WTC11 (cell line): ENCODE measurements around the gene PRRT4. TPM values are rescaled to one million over a fixed set of nuclear protein-coding genes. Genes with fewer than 3 reads are reported as not detected.

Experiments used
- ATAC-seq: fragments of 200-7000 bp; cut with Tn5 transposase; 2 replicates; pipeline ENCODE4 v1.10.0; 2021; ENCODE audit warnings: mild to moderate bottlenecking, moderate library complexity
- CTCF ChIA-PET: fragments of 300-600 bp; sonication (Branson Sonifier 250); formaldehyde crosslinking; loops from one replicate; lab custom pipeline; 2021; ENCODE audit warnings: antibody characterized with exemption; lab: Charles Lee
- POLR2A ChIA-PET: fragments of 350-600 bp; sonication (Branson Sonifier 250); formaldehyde crosslinking; loops from one replicate; lab custom pipeline; 2021; ENCODE audit warnings: antibody characterized with exemption; lab: Charles Lee
- DNase-seq: peaks from one replicate; pipeline ENCODE4 v3.0.0; 2021; ENCODE audit warnings: low spot score
- H3K27ac Mint-ChIP-seq: 2 replicates; pipeline ENCODE4 v1.8.0; 2021; ENCODE audit warnings: mixed read lengths
- H3K27me3 Mint-ChIP-seq: 2 replicates; pipeline ENCODE4 v1.8.0; 2021; ENCODE audit warnings: low read depth, mild to moderate bottlenecking, moderate library complexity, mixed read lengths
- H3K36me3 Mint-ChIP-seq: 2 replicates; pipeline ENCODE4 v1.8.0; 2021; ENCODE audit warnings: mixed read lengths
- H3K4me1 Mint-ChIP-seq: 2 replicates; pipeline ENCODE4 v1.8.0; 2022; ENCODE audit warnings: mixed read lengths
- H3K4me3 Mint-ChIP-seq: 2 replicates; pipeline ENCODE4 v1.8.0; 2021; ENCODE audit warnings: mild to moderate bottlenecking, moderate library complexity, mixed read lengths
- H3K9me3 Mint-ChIP-seq: 2 replicates; pipeline ENCODE4 v1.8.0; 2021; ENCODE audit warnings: mixed read lengths
- ATF1 ChIP-seq: sonication (generic); formaldehyde crosslinking; IDR thresholded peaks from 2 replicates; pipeline ENCODE4 v1.8.1; 2023; ENCODE audit warnings: mild to moderate bottlenecking, moderate library complexity, missing genetic modification reagents
- ESRRA ChIP-seq: sonication (generic); formaldehyde crosslinking; IDR thresholded peaks from 2 replicates; pipeline ENCODE4 v1.8.1; 2022; ENCODE audit warnings: mild to moderate bottlenecking, missing genetic modification reagents, borderline replicate concordance
- ETV6 ChIP-seq: sonication (generic); formaldehyde crosslinking; IDR thresholded peaks from 2 replicates; pipeline ENCODE4 v1.8.1; 2022; ENCODE audit warnings: mild to moderate bottlenecking, missing genetic modification reagents
- GRHL2 ChIP-seq: fragments of 250-450 bp; sonication (Bioruptor Pico); IDR thresholded peaks from 2 replicates; pipeline ENCODE4 v1.8.0; 2022; ENCODE audit warnings: mild to moderate bottlenecking, moderate library complexity; ENCODE audit not compliant: insufficient replicate concordance, severe bottlenecking
- HMGA2 ChIP-seq: fragments of 250-450 bp; sonication (Bioruptor Pico); IDR thresholded peaks from 2 replicates; pipeline ENCODE4 v1.4.0; 2021; ENCODE audit warnings: mild to moderate bottlenecking, moderate library complexity
- KAT7 ChIP-seq: sonication (generic); formaldehyde crosslinking; IDR thresholded peaks from 2 replicates; pipeline ENCODE4 v1.8.1; 2023; ENCODE audit warnings: missing genetic modification reagents, mild to moderate bottlenecking, borderline replicate concordance
- OVOL2 ChIP-seq: fragments of 250-450 bp; sonication (Bioruptor Pico); IDR thresholded peaks from 2 replicates; pipeline ENCODE4 v1.9.0; 2021; ENCODE audit warnings: mild to moderate bottlenecking, borderline replicate concordance
- SP1 ChIP-seq: sonication (generic); formaldehyde crosslinking; conservative IDR thresholded peaks from 2 replicates; pipeline ENCODE4 v1.8.1; 2022; ENCODE audit warnings: missing genetic modification reagents
- ZNF219 ChIP-seq: sonication (generic); formaldehyde crosslinking; IDR thresholded peaks from 2 replicates; pipeline ENCODE4 v1.8.0; 2023; ENCODE audit warnings: missing genetic modification reagents, mild to moderate bottlenecking, borderline replicate concordance
- ZNF317 ChIP-seq: sonication (generic); formaldehyde crosslinking; IDR thresholded peaks from 2 replicates; pipeline ENCODE4 v1.8.1; 2023; ENCODE audit warnings: low read depth, mild to moderate bottlenecking, moderate library complexity, missing genetic modification reagents, borderline replicate concordance
- ZNF671 ChIP-seq: fragments of 250-450 bp; sonication (Bioruptor Pico); IDR thresholded peaks from 2 replicates; pipeline ENCODE4 v1.8.0; 2021; ENCODE audit warnings: mild to moderate bottlenecking
- total RNA-seq: library from RNA; stranded (reverse); gene quantifications from 3 replicates; pipeline ENCODE4 v1.2.3, GENCODE V29; 2021
- TF ChIP-seq, protein P1 (sequence below): sonication (generic); formaldehyde crosslinking; IDR thresholded peaks from 2 replicates; pipeline ENCODE4 v1.8.1; 2023; ENCODE audit warnings: mild to moderate bottlenecking, missing genetic modification reagents, moderate library complexity
- TF ChIP-seq, protein P2 (sequence below): sonication (generic); formaldehyde crosslinking; conservative IDR thresholded peaks from 2 replicates; pipeline ENCODE4 v1.8.1; 2023; ENCODE audit warnings: mild to moderate bottlenecking, low read depth, missing genetic modification reagents, moderate library complexity
- TF ChIP-seq, protein P3 (sequence below): sonication (generic); formaldehyde crosslinking; IDR thresholded peaks from 2 replicates; pipeline ENCODE4 v1.8.1; 2022; ENCODE audit warnings: mild to moderate bottlenecking, missing genetic modification reagents, moderate library complexity, borderline replicate concordance
- TF ChIP-seq, protein P4 (sequence below): fragments of 250-450 bp; sonication (Bioruptor Pico); IDR thresholded peaks from 2 replicates; pipeline ENCODE4 v1.9.0; 2021; ENCODE audit warnings: mild to moderate bottlenecking
- TF ChIP-seq, protein P5 (sequence below): sonication (generic); formaldehyde crosslinking; IDR thresholded peaks from 2 replicates; pipeline ENCODE4 v1.8.0; 2022; ENCODE audit warnings: mild to moderate bottlenecking, missing genetic modification reagents
- TF ChIP-seq, protein P6 (sequence below): sonication (generic); formaldehyde crosslinking; IDR thresholded peaks from 2 replicates; pipeline ENCODE4 v1.8.1; 2023; ENCODE audit warnings: mild to moderate bottlenecking, missing genetic modification reagents, borderline replicate concordance
- TF ChIP-seq, protein P7 (sequence below): sonication (generic); formaldehyde crosslinking; IDR thresholded peaks from 2 replicates; pipeline ENCODE4 v1.8.1; 2022; ENCODE audit warnings: mild to moderate bottlenecking, moderate library complexity, missing genetic modification reagents
- TF ChIP-seq, protein P8 (sequence below): fragments of 250-450 bp; sonication (Bioruptor Pico); IDR thresholded peaks from 2 replicates; pipeline ENCODE4 v1.9.0; 2021; ENCODE audit warnings: mild to moderate bottlenecking

PRRT4 gene
- total RNA-seq, 1 experiment from 2014 or later, result 1.2 TPM

DNA sequence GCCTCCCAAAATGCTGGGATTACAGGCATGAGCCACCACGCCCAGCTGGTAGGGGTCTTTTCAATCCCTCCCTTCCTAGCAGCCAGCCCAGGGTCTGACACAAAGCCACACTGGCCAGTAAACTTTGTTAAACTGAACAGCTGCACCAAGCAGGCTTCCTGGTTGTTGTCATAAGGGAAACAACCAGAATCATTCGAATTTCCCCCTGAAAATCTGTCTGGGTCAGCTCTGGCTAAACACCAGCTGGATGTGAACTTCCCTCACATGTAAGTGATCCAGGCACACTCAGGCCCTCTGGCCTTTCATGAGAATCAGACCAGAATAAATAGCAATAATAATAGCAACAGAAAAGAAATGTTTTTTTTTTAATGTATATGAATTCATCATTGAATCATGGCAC lies 40.9 kb upstream of the PRRT4 start (continued):
- TF ChIP-seq, protein P1, sequence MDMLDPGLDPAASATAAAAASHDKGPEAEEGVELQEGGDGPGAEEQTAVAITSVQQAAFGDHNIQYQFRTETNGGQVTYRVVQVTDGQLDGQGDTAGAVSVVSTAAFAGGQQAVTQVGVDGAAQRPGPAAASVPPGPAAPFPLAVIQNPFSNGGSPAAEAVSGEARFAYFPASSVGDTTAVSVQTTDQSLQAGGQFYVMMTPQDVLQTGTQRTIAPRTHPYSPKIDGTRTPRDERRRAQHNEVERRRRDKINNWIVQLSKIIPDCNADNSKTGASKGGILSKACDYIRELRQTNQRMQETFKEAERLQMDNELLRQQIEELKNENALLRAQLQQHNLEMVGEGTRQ (CRISPR knock-in tag), result no peak
- TF ChIP-seq SP1 (CRISPR knock-in tag), result no peak
- TF ChIP-seq ESRRA (CRISPR knock-in tag), result no peak
- no peak for TF ChIP-seq HMGA2 (CRISPR knock-in tag)
- TF ChIP-seq, protein P2, sequence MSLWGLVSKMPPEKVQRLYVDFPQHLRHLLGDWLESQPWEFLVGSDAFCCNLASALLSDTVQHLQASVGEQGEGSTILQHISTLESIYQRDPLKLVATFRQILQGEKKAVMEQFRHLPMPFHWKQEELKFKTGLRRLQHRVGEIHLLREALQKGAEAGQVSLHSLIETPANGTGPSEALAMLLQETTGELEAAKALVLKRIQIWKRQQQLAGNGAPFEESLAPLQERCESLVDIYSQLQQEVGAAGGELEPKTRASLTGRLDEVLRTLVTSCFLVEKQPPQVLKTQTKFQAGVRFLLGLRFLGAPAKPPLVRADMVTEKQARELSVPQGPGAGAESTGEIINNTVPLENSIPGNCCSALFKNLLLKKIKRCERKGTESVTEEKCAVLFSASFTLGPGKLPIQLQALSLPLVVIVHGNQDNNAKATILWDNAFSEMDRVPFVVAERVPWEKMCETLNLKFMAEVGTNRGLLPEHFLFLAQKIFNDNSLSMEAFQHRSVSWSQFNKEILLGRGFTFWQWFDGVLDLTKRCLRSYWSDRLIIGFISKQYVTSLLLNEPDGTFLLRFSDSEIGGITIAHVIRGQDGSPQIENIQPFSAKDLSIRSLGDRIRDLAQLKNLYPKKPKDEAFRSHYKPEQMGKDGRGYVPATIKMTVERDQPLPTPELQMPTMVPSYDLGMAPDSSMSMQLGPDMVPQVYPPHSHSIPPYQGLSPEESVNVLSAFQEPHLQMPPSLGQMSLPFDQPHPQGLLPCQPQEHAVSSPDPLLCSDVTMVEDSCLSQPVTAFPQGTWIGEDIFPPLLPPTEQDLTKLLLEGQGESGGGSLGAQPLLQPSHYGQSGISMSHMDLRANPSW, result no peak
- TF ChIP-seq, all 79 proteins: peak for 0

DNA sequence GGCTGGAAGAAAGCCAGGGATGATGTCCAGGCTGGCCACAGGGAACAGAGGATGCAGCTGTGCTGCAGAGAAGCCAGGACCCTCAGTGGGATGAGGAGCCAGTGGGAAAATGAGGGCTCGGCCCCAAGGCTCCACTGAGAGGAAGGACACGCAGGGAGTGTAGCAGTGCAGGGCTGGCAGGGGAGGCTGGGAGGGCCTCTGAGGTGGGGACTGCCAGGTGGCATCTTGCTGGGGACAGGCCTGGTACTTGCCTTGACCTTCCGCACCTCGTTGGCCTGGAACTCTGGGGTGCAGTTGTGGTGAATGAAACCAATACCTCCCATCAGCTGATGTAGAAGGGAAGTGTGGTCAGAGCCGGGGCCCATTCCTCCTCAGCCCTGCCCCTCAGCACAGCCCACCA lies 39.1 kb upstream of the PRRT4 start:
- peaks cover 11% of the 10 kb centered on the region for H3K4me1 Mint-ChIP-seq
- TF ChIP-seq, protein P3, sequence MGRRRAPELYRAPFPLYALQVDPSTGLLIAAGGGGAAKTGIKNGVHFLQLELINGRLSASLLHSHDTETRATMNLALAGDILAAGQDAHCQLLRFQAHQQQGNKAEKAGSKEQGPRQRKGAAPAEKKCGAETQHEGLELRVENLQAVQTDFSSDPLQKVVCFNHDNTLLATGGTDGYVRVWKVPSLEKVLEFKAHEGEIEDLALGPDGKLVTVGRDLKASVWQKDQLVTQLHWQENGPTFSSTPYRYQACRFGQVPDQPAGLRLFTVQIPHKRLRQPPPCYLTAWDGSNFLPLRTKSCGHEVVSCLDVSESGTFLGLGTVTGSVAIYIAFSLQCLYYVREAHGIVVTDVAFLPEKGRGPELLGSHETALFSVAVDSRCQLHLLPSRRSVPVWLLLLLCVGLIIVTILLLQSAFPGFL (CRISPR knock-in tag), result no peak
- TF ChIP-seq, protein P4, sequence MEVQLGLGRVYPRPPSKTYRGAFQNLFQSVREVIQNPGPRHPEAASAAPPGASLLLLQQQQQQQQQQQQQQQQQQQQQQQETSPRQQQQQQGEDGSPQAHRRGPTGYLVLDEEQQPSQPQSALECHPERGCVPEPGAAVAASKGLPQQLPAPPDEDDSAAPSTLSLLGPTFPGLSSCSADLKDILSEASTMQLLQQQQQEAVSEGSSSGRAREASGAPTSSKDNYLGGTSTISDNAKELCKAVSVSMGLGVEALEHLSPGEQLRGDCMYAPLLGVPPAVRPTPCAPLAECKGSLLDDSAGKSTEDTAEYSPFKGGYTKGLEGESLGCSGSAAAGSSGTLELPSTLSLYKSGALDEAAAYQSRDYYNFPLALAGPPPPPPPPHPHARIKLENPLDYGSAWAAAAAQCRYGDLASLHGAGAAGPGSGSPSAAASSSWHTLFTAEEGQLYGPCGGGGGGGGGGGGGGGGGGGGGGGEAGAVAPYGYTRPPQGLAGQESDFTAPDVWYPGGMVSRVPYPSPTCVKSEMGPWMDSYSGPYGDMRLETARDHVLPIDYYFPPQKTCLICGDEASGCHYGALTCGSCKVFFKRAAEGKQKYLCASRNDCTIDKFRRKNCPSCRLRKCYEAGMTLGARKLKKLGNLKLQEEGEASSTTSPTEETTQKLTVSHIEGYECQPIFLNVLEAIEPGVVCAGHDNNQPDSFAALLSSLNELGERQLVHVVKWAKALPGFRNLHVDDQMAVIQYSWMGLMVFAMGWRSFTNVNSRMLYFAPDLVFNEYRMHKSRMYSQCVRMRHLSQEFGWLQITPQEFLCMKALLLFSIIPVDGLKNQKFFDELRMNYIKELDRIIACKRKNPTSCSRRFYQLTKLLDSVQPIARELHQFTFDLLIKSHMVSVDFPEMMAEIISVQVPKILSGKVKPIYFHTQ, result no peak
- TF ChIP-seq, protein P5, sequence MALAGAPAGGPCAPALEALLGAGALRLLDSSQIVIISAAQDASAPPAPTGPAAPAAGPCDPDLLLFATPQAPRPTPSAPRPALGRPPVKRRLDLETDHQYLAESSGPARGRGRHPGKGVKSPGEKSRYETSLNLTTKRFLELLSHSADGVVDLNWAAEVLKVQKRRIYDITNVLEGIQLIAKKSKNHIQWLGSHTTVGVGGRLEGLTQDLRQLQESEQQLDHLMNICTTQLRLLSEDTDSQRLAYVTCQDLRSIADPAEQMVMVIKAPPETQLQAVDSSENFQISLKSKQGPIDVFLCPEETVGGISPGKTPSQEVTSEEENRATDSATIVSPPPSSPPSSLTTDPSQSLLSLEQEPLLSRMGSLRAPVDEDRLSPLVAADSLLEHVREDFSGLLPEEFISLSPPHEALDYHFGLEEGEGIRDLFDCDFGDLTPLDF, result no peak
- TF ChIP-seq KAT7 (CRISPR knock-in tag) (no peak), GRHL2 (CRISPR knock-in tag) (no peak), OVOL2 (CRISPR knock-in tag) (no peak), ZNF671 (CRISPR knock-in tag) (no peak), ZNF219 (CRISPR knock-in tag) (no peak), ETV6 (CRISPR knock-in tag) (no peak), ZNF317 (CRISPR knock-in tag) (no peak), ATF1 (CRISPR knock-in tag) (no peak)
- TF ChIP-seq, protein P6, sequence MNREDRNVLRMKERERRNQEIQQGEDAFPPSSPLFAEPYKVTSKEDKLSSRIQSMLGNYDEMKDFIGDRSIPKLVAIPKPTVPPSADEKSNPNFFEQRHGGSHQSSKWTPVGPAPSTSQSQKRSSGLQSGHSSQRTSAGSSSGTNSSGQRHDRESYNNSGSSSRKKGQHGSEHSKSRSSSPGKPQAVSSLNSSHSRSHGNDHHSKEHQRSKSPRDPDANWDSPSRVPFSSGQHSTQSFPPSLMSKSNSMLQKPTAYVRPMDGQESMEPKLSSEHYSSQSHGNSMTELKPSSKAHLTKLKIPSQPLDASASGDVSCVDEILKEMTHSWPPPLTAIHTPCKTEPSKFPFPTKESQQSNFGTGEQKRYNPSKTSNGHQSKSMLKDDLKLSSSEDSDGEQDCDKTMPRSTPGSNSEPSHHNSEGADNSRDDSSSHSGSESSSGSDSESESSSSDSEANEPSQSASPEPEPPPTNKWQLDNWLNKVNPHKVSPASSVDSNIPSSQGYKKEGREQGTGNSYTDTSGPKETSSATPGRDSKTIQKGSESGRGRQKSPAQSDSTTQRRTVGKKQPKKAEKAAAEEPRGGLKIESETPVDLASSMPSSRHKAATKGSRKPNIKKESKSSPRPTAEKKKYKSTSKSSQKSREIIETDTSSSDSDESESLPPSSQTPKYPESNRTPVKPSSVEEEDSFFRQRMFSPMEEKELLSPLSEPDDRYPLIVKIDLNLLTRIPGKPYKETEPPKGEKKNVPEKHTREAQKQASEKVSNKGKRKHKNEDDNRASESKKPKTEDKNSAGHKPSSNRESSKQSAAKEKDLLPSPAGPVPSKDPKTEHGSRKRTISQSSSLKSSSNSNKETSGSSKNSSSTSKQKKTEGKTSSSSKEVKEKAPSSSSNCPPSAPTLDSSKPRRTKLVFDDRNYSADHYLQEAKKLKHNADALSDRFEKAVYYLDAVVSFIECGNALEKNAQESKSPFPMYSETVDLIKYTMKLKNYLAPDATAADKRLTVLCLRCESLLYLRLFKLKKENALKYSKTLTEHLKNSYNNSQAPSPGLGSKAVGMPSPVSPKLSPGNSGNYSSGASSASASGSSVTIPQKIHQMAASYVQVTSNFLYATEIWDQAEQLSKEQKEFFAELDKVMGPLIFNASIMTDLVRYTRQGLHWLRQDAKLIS (CRISPR knock-in tag), result no peak
- TF ChIP-seq, protein P7, sequence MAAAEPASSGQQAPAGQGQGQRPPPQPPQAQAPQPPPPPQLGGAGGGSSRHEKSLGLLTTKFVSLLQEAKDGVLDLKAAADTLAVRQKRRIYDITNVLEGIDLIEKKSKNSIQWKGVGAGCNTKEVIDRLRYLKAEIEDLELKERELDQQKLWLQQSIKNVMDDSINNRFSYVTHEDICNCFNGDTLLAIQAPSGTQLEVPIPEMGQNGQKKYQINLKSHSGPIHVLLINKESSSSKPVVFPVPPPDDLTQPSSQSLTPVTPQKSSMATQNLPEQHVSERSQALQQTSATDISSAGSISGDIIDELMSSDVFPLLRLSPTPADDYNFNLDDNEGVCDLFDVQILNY (CRISPR knock-in tag), result no peak
- TF ChIP-seq, protein P8, sequence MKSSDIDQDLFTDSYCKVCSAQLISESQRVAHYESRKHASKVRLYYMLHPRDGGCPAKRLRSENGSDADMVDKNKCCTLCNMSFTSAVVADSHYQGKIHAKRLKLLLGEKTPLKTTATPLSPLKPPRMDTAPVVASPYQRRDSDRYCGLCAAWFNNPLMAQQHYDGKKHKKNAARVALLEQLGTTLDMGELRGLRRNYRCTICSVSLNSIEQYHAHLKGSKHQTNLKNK (CRISPR knock-in tag), result no peak
- DNase-seq, result no peak
- H3K36me3 Mint-ChIP-seq, result peaks cover 8% of the 10 kb centered on the region
- H3K27me3 Mint-ChIP-seq, result peaks cover 13% of the 10 kb centered on the region
- ATAC-seq, result no peak
- POLR2A ChIA-PET, result no interaction called here
- no peaks in the 10 kb centered on the region for H3K9me3 Mint-ChIP-seq
- no peak overlapping the region for H3K4me3 Mint-ChIP-seq
- no peak overlapping the region for H3K27ac Mint-ChIP-seq
- CTCF ChIA-PET, result interaction anchor here (1.7 kb wide), 1 partner anchor 13 kb away, joined by 4 read pairs; no protein-coding TSS in a partner anchor
